ENCODE data around the gene EFS.

DNA sequence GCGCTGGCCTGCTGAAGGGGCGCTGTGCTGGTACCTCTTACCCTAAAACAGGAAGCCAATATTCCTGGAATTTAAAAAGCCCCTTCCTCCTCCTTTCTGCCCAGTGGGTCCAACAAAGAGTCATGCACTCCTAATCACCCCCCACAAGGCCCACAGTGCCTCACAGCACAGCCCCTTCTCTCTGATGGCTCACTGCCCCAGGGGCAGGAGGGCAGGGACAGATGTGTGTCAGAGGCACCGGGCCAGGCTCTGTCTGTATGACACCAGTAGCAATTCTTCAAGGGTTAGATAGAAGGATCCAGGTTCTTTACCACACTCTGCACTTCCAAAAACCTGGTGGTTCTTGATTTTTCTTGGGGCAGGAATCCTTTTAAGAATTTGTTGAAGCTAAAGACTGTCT is 34.2 kb upstream of the EFS start:
- TF ChIP-seq, protein P1, sequence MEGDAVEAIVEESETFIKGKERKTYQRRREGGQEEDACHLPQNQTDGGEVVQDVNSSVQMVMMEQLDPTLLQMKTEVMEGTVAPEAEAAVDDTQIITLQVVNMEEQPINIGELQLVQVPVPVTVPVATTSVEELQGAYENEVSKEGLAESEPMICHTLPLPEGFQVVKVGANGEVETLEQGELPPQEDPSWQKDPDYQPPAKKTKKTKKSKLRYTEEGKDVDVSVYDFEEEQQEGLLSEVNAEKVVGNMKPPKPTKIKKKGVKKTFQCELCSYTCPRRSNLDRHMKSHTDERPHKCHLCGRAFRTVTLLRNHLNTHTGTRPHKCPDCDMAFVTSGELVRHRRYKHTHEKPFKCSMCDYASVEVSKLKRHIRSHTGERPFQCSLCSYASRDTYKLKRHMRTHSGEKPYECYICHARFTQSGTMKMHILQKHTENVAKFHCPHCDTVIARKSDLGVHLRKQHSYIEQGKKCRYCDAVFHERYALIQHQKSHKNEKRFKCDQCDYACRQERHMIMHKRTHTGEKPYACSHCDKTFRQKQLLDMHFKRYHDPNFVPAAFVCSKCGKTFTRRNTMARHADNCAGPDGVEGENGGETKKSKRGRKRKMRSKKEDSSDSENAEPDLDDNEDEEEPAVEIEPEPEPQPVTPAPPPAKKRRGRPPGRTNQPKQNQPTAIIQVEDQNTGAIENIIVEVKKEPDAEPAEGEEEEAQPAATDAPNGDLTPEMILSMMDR (optimal IDR thresholded peaks at IDR 0.05 in 1 of 3, IDR thresholded peaks at IDR 0.05 in 1 of 3, conservative IDR thresholded peaks at IDR 0.05 in 1 of 3; ENCODE audit: extremely low read depth in 1 of 3, insufficient read depth in 2 of 3, low read length in 3 of 3), result no peak
- no peak for TF ChIP-seq EZH2 (IDR thresholded peaks at IDR 0.05; ENCODE audit: low read length)
